ENCODE measurements around the gene TGM2. TPM values are rescaled to one million over a fixed set of nuclear protein-coding genes. Genes with fewer than 3 reads are reported as not detected.

The TGM2 gene
- total and polyA plus RNA-seq, 12 donors: 146 to 993 (median 463) TPM

DNA sequence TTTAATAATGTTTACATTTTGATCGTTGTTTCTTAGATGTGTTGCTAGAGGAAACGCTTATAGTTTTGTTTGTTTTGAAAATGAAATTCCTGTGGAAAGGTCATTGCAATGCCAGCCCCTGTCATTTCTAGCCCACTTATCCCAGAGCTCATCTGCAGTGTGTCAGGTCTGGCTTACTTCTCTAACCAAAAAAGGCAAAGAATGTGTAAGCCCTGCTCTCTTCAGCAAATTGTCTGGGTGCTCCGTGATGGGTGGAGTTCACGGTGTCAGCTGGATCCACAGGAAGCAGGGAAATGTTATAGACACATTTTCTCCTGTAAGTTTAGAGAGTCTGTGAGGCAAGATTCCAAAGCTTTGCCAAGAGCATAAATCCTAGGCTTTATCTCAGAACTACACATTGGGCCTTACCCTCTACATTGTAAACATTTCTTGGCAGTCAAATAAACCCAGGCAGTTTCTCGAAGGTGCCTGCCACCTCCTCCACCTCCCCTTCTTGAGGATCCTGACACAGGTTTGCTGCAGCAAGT is 80.6 kb downstream of the TGM2 start:
- 36 to 39% methylated on average over 5 of the region's 5 CpGs for WGBS, 2 donors
- no peak for DNase-seq
- H3K27ac ChIP-seq: peak overlapping the region; percentile 66 to 88 (median 82)
- ATAC-seq: peak; percentile 46 to 91 (median 82)
- H3K9me3 ChIP-seq: peaks cover 0 to 4% (median 0%) of the 10 kb centered on the region in 11 donors
- peaks cover 3 to 54% (median 25%) of the 10 kb centered on the region in 9 donors for H3K4me1 ChIP-seq
- intact Hi-C loops (cut with DNase I): no loop called here
- H3K36me3 ChIP-seq: peaks cover 0 to 88% (median 23%) of the 10 kb centered on the region in 9 donors
- H3K4me3 ChIP-seq: peak overlapping the region in 2 of 10 donors; percentile 2 to 10
- H3K27me3 ChIP-seq: no peaks in the 10 kb centered on the region
- TF ChIP-seq, protein P1, sequence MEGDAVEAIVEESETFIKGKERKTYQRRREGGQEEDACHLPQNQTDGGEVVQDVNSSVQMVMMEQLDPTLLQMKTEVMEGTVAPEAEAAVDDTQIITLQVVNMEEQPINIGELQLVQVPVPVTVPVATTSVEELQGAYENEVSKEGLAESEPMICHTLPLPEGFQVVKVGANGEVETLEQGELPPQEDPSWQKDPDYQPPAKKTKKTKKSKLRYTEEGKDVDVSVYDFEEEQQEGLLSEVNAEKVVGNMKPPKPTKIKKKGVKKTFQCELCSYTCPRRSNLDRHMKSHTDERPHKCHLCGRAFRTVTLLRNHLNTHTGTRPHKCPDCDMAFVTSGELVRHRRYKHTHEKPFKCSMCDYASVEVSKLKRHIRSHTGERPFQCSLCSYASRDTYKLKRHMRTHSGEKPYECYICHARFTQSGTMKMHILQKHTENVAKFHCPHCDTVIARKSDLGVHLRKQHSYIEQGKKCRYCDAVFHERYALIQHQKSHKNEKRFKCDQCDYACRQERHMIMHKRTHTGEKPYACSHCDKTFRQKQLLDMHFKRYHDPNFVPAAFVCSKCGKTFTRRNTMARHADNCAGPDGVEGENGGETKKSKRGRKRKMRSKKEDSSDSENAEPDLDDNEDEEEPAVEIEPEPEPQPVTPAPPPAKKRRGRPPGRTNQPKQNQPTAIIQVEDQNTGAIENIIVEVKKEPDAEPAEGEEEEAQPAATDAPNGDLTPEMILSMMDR (IDR thresholded peaks at IDR 0.05): no peak

GRCh38 chr20:38083338-38084048 is 81.6 kb downstream of the TGM2 start:
- 42 to 49% methylated on average over 12 of the region's 12 CpGs for WGBS, 2 donors
- Histone ChIP-seq H3K27me3 (no peaks in the 10 kb centered on the region), H3K4me1 (peaks cover 3 to 56% (median 25%) of the 10 kb centered on the region in 9 donors), H3K36me3 (peaks cover 0 to 88% (median 15%) of the 10 kb centered on the region in 9 donors), H3K9me3 (peaks cover 0 to 4% (median 0%) of the 10 kb centered on the region in 11 donors), H3K27ac (peak overlapping the region; percentile 24 to 88 (median 82)), H3K4me3 (peak overlapping the region in 1 of 10 donors; percentile 7)
- DNase-seq: no peak
- TF ChIP-seq, protein P1 (IDR thresholded peaks at IDR 0.05): no peak
- peak in 6 of 8 donors; percentile 60 to 80 (median 70) for ATAC-seq
- intact Hi-C loops (cut with DNase I): no loop called here

- no peak overlapping the region for H3K4me3 ChIP-seq
- H3K27ac ChIP-seq: peak overlapping the region; percentile 24 to 88 (median 82)
- H3K36me3 ChIP-seq: peaks cover 0 to 88% (median 9%) of the 10 kb centered on the region in 9 donors
- peaks cover 3 to 55% (median 25%) of the 10 kb centered on the region in 9 donors for H3K4me1 ChIP-seq
- intact Hi-C loops (cut with DNase I): no loop called here
- TF ChIP-seq, protein P1 (IDR thresholded peaks at IDR 0.05): no peak
- peaks cover 0 to 4% (median 0%) of the 10 kb centered on the region in 11 donors for H3K9me3 ChIP-seq
- DNase-seq (no peak), ATAC-seq (no peak)
- H3K27me3 ChIP-seq: no peaks in the 10 kb centered on the region
Observed at GRCh38 chr20:38082894-38083293, 82.2 kb downstream of the TGM2 start.

DNA sequence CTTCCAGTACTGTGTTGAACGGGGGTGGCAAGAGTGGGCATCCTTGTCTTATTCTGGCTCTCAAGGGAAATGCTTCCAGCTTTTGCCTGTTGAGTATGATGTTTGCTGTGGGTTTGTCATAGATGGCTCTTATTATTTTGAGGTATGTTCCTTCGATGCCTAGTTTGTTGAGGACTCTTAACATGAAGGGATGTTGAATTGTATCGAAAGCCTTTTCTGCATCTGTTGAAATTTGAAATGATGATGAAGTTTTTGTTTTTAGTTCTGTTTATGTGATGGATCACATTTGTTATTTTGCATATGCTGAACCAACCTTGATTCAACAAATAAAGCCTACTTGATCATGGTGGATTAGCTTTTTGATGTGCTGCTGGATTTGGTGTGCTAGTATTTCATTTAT is 83.5 kb downstream of the TGM2 start:
- WGBS, 2 donors: 51 to 72% methylated on average over 3 of the region's 3 CpGs
- no peak for DNase-seq
- intact Hi-C loops (cut with DNase I): no loop called here
- ATAC-seq: no peak
- peaks cover 0 to 86% (median 8%) of the 10 kb centered on the region in 9 donors for H3K36me3 ChIP-seq
- H3K4me1 ChIP-seq: peaks cover 3 to 62% (median 25%) of the 10 kb centered on the region in 9 donors
- TF ChIP-seq, protein P1 (IDR thresholded peaks at IDR 0.05): no peak
- peak overlapping the region in 1 of 10 donors; percentile 22 for H3K27ac ChIP-seq
- no peak overlapping the region for H3K4me3 ChIP-seq
- H3K27me3 ChIP-seq: no peaks in the 10 kb centered on the region
- H3K9me3 ChIP-seq: peaks cover 0 to 4% (median 0%) of the 10 kb centered on the region in 11 donors
